HCT116 (cell line): ENCODE measurements around the gene TXLNA.

Experiments
- CEBPB ChIP-seq: IDR thresholded peaks from 2 replicates; pipeline ENCODE4 v1.6.1; 2012; ENCODE audit warnings: low read depth
- CTCF ChIP-seq, 3 experiments: fragments of 200-600 bp in 1 of 3; sonication (generic) in 1 of 3; IDR thresholded peaks in 2 of 3; conservative IDR thresholded peaks in 1 of 3; 2 replicates each; pipeline ENCODE4 v1.5.1; 2012 to 2017; ENCODE audit warnings: low read depth in 2 of 3, low read length in 2 of 3, antibody characterized with exemption in 1 of 3, borderline replicate concordance in 1 of 3, control low read depth in 1 of 3, mild to moderate bottlenecking in 1 of 3, mixed read lengths in 1 of 3, mixed run types in 1 of 3, moderate library complexity in 1 of 3; ENCODE audit not compliant: insufficient read depth in 1 of 3
- FOSL1 ChIP-seq: IDR thresholded peaks from 2 replicates; pipeline ENCODE4 v1.6.1; 2012; ENCODE audit warnings: low read depth
- POLR2A ChIP-seq: IDR thresholded peaks from 2 replicates; pipeline ENCODE4 v1.7.0; 2011; ENCODE audit warnings: borderline replicate concordance; ENCODE audit not compliant: insufficient read depth, insufficient read length; ENCODE audit errors: extremely low read depth
- RAD21 ChIP-seq: IDR thresholded peaks from 2 replicates; pipeline ENCODE4 v1.6.1; 2012; ENCODE audit warnings: low read depth, mild to moderate bottlenecking
- REST ChIP-seq: IDR thresholded peaks from 2 replicates; pipeline ENCODE4 v1.6.1; 2012; ENCODE audit warnings: low read depth
- ZBTB33 ChIP-seq: IDR thresholded peaks from 2 replicates; pipeline ENCODE4 v1.6.1; 2011; ENCODE audit warnings: mild to moderate bottlenecking, low read length, moderate library complexity; ENCODE audit not compliant: insufficient replicate concordance; ENCODE audit errors: extremely low read depth

DNA sequence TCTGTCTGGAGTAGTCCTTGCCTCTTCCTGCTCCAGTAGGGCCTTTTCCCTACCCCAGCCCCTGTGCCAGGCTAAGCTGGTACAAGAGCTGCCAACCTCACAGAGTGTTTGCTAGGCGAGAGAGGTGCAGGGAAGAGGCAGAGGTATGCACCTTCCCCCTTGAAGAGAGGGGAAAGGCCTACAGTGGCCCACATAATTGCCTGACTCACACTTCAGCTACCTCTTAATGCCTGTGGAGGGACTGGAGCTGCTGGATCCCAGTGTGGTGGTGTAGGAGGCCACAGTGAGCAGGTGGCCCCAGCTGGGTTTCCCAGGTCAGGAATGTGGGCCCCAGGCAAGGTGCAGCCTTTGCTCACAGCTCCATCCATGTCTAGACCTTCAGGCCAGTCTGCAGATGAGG, 17.6 kb downstream of the TXLNA start:
- no peak for TF ChIP-seq POLR2A
- TF ChIP-seq ZBTB33: no peak
- no peak for TF ChIP-seq CTCF (IDR thresholded peaks at IDR 0.05 in 2 of 3, conservative IDR thresholded peaks at IDR 0.05 in 1 of 3; ENCODE audit: borderline replicate concordance in 1 of 3, insufficient read depth in 1 of 3, low read depth in 2 of 3, low read length in 2 of 3)
- TF ChIP-seq CEBPB: no peak
- TF ChIP-seq REST: no peak
- no peak for TF ChIP-seq FOSL1
- TF ChIP-seq RAD21: no peak
